ENCODE measurements around the gene PDIA3.
"Not testable (repeated sequence)": the region's sequence is repeated elsewhere in the genome, so short reads cannot be mapped to it uniquely, and the experiment has no call there.

The PDIA3 gene
- 260 to 349 reads per million in 2 donors for total RNA-seq

DNA sequence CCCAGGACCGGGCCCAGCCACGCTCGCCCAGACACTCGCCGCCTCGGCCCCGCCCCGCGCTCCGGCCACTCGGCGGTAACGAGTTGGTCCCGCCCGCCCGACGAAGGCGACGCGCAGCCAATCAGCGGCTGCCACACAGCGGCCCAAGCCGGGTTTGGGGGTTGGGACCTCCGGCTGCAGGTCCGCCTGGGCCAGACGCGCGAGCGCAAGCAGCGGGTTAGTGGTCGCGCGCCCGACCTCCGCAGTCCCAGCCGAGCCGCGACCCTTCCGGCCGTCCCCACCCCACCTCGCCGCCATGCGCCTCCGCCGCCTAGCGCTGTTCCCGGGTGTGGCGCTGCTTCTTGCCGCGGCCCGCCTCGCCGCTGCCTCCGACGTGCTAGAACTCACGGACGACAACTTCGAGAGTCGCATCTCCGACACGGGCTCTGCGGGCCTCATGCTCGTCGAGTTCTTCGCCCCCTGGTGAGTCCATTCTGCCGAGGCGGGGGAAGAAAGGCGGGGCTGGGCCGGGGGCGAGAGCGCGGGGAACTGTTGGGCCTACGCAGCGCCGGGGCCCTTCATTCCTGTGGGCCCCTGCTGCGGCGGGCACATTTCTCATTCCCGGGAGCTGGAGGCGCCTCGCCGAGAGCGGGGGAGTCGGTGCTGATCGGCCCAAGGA is at the start of gene PDIA3:
TSS of gene PDIA3 (plus strand) at position 194 of the 658 bp plus-strand sequence. CDS start at position 296, 102 bp downstream.
- DNase-seq: peak; percentile 88

DNA sequence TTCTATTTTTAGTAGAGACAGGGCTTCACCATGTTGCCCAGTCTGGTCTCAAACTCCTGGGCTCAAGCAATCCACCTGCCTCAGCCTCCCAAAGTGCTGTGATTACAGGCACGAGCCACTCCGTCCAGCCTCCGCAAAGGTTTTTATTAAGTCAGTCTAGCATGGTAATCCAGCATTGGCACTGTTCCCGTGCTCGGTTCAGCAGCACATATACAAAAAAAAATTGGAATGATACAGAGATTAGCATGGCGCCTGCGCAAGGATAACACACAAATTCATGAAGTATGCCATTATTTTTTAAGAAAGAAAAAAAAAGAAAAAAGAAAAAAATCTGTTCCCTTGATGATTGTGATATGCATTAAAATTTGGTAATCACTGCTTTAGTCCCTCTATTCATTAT is 44.1 kb upstream of the PDIA3 start:
- no peak for DNase-seq

DNA sequence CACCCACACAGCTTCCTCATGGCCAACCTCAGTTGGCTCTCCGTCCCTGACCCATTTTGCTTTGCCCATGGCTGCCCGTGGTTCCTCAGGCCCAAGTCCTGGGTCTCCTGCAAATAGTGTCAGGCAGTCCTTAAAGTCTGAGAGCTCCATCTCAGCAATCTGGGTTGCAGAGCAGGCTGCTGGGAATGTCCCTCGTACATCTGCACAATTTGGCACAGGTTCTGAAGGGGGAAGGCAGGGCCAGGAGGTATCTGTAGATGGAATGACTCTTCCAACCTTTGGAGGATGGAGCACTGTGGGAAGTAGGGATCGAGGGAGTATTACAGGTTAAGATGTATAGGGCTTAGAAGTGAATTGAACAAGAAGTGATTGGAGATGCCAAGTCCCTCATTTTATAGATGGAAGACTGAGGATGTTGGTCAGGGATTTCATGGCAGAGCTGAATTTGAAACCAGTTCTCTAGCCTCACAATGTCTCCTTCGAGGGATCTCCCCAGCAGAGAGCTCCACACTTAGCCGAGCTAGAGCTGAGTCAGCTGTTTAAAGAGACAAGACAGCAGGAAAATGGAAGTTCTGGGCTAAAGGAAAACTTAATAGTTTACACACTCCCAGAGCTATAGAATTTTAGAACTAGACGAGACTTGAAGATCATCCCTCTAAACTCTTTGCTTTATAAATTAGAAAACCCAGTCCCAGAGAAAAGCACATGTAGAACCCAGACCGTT is 43.4 kb upstream of the PDIA3 start:
- no peak for DNase-seq

DNA sequence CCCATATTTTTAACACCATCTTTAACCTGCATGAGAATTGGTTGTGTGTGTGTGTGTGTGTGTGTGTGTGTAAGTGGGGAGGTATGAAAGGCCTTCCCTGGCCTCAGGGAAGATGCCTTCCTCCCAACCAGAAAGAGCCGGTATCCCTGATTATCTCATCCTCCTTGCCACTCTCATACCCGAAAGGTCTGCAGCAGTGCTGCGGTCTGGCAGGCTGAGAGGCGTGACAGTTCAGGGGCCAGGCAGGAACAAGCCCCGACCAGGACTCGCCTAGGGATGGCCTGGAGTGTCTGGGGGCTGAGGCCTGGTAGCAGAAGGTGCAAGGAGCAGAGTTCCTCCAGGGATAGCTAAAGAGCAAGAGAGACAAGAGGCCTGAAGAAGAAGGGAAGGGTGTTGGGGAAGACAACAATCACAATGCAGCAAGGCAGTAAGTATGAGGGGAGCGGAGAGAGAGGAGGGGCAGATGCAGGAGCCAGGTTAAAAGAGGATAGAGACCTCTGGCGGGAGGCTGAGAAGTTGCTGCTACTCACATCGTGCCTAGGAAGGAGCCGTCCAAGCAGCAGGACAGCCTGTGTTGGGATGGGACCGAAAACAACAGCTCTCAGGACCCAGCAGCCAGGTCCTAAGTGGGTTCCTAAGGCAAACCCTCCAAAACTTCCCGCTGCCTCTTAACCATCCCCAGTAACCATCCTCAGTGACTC is 35.7 kb upstream of the PDIA3 start:
- DNase-seq: not testable (repeated sequence)

DNA sequence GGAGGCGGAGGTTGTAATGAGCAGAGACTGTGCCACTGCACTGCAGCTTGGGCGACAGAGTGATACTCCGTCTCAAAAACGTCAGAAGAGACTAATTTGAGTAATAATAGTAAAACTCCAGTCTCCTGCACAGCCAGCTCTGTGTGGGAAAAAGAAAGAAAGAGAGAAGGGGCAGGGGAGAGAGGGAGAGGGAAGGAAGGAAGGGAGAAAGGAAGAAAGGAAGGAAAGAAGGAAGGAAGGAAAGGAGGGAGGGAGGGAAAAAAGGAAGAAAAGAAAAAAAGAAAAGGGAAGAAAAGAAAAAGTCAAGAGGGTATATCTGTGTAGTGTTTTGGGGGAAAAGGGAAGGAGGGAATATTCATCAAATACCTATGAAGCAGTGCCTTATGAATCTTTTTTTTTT is 23.1 kb upstream of the PDIA3 start:
- no peak for DNase-seq

DNA sequence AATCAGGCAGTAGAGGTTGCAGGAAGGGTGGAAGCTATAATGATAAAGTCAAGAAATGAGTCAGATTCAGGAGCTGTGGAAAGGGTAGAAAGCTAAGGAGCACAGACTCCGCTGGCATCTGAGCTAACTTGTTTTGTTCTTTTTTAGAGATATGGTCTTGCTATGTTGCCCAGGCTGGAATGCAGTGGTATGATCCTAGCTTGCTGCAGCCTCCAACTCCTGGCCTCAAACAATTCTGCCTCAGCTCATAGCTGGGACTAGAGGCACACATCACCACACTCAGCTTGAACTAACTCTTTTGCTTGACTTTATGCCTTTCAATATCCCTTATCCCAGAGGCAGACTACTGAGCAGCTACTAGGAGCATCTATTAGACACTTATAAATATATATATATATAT is 19.9 kb upstream of the PDIA3 start:
- DNase-seq: not testable (repeated sequence)

DNA sequence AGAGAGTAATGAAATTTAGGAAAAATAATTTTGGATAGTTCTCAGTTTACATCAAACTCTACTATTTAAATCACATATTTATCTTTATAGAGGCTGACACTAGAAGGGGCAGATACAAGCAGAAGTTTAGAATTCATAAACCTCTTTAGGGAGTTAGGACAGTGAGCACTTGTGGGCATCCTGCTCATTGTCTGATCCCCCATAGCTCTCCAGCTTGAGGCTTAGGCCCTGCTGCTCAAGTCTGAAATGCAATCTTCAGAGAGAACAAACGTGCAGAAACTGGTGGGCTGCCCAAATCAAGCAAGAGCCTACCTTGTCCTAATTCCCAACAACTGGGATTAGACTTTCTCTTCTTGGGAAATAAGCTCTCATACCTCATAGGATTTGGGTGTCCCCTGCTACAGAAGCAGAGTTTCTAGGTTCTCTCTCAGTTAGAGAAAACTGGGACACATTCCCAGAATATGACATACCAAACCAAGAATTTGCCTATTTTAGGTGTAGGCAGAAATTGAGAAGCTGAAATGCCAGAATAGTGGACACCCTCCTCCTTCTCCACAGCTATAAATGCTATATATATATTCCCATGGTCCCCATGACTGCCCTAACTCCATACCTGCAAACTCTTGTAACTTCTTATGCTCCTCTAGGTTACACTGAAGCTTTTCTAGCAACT is 18.0 kb upstream of the PDIA3 start:
- not testable (repeated sequence) for DNase-seq

DNA sequence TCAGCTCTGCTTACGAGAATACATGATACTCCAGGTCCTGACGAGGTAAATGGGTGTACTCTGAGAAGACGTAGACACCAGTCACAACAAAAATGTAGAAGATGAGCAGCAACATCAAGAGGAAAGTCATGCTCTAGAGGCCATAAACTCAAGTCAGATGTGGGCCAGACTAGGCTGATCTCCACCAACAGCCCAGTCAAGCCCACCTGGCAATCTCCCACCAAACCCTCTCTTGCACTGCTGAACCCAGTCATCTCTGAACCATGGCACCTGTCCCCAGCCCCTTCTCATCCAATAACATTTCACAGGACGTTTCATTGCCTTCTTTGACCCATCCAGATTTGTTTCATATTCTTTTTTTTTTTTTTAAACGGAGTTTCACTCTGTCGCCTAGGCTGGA is 10.8 kb upstream of the PDIA3 start:
- no peak for DNase-seq

DNA sequence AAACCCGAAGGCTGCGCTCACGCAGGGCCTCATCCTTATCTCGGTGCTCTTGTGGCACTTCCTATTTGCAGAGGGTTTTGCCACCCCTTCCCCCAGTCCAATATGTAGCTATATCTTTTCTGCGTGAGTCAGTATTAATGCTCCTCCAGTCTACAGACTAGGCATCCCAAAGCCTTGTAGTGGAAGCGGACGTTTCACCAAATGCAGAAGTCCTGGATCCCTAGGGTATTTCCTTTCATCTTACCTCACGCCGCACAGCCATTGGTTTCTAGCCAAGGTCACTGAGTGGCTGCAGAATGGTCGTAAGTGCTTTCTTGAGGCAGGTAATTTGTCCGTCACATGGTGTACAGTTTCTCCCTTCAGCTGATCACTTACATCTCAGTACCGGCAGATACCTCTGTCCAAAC is 668 bp downstream of the PDIA3 start:
- not testable (repeated sequence) for DNase-seq

DNA sequence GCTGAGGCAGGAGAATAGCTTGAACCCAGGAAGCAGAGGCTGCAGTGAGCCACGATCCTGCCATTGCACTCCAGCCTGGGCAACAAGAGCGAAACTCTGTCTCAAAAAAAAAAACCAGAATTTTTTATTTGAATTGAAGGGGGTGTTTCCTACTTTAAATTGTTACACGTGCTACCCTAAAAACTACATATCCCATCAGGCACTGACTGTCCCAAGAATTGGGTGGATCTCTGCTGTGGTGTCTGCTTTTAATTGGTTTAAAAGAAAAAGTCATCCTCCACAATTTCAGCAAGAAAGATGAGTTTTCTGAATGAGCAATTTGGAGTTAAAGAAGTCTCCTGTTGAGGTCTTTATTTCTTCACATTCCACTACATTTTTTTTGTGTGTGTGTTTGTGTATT is 2.1 kb downstream of the PDIA3 start:
- no peak for DNase-seq

DNA sequence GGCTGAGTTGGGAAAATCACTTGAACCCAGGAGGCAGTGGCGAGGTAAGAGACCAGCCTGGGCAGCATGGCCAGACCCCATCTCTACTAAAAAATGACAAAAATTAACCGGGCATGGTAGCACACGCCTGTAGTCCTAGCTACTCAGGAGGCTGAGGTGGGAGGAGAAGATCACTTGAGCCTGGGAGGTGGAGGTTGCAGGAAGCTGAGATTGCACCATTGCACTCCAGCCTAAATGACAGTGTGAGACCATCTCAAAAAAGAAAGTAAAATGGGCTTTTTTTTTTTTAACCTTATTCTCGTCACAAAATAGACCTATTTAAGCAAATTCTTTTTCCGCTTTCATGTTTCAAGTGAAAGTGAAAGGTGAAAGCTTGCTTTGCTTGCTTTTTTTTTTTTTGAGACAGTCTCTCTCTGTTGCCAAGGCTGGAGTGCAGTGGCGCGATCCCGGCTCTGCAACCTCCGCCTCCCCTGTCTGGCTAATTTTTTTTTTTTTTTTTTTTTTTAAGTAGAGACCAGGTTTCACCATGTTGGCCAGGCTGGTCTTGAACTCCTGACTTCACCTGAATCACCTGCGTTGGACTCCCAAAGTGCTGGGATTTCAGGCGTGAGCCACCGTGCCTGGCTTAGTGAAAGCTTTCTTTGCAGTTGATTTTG is 3.6 kb downstream of the PDIA3 start:
- no peak for DNase-seq

DNA sequence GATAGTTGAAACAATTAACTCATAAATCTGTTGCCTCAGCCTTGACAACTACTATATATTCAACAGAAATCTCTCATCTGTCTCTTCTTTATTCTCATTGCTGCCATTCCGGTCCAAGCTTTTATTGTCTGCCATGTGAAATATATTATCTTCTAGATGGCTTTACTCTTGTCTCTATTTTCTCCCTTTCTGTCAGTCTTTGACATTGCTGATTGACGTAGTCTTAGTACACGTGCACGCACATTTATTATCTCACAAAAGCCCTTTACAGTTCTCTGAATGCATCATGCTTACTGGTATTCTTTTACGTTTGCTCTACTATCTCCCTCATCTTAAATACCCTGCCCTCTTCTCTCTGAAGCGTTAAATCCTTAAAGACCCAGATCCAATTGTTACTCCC is 5.6 kb downstream of the PDIA3 start:
- no peak for DNase-seq

DNA sequence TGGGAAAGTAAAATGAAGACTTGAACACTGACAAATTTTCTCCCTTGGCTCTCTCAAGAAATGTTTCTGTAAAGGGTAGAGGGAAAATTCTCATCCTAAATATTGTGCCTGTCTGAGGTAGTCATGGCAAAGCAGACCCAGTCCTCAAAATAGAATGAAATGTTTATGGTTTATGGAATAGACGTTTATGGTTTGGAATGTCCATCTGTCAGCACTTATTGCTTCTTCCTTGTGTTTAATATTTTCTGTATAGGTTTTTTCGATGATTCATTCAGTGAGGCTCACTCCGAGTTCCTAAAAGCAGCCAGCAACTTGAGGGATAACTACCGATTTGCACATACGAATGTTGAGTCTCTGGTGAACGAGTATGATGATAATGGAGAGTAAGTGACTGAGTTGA is 16.6 kb downstream of the PDIA3 start:
- DNase-seq: no peak

DNA sequence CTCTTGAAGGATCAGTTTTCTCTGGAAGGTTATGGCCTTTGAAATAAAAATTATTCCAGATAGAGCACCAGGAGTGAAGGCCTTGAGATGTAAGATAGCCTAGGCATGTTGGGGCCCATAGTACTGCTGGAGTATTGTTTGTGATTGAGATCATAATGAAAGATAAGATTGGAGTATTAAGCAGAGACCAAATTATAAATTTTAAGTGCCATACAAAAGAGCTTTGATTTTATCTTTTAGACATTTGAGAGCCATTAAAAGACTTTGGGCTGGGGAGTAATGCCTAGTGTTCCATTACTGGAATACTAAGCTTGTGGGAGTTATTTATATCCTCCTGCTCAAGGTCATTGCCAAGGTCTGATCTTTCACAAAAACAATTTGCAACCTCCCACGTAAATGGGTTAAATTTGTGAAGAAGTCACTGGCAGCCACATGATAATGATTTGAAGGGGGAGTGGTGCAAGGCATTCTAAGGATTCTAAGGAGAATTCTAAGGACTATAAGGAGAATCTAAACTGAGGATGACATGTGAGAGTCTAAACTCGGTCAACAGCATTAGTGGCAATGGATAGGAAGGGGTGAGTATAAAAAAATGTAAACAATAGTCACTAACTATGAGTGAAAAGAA is 17.7 kb downstream of the PDIA3 start:
- no peak for DNase-seq

DNA sequence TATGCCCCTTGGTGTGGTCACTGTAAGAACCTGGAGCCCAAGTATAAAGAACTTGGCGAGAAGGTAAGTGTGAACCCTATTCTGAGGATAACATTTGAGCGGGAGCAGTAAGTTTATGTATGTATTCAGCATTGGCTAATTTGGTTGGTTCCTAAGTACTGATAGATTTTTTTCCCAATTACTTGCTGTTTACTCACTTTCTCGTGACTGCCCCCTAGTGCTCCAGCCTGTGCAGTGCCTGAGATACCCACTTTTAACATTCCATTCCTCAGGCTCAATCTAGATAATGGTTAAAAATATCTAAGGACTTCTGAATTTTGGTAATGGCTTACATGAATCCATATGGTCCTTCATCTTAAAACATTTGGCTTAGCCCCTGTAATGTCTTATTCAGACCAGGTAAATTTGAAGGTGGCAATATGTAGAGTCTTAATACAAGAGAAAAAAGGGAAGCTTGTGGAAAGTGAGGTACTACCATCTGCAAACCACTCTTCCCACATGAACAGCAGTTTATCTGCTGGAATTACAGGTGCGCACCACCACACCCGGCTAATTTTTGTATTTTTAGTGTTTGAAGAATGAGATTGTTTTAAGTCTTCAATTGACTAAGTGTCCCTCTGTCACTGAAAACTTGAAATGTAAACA is 23.5 kb downstream of the PDIA3 start:
- no peak for DNase-seq

DNA sequence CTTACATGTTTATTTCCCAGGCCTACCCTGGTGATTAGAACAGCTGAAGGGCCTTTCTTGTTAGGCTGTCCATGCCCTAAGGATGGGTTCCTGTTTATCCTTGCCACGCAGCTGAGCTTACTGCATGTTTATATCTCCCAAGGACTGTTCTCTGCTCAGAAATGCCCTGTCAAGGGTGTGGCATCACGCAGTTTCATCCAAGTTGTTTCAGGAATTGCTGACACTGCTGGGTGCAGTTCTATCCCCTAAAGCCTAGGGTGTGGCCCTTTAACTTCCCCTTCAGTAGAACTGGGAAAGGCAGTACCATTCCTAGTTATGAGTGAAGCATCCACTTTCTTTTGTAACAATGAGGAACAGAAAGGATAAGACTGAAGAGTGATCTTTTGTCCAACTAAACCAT is 25.6 kb downstream of the PDIA3 start:
- DNase-seq: no peak

DNA sequence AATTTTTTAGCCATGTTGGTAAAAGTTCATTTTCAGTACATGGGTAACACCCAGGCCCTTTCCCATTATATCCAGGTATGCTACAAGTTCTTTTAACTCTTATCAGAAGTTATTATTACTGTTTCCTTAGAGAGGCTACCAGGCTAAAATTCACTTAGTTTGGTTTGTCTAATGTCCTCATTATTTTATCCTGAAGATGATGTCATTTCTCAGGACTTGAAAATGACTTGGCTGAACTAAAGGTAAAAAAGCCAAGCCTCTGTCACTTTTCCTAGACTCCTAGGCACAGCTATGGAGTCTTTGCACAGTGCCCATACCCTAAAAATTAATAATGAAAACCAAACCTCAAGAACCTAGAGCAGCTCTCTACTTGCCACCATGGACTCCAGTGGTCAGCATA is 26.4 kb downstream of the PDIA3 start:
- DNase-seq: no peak

DNA sequence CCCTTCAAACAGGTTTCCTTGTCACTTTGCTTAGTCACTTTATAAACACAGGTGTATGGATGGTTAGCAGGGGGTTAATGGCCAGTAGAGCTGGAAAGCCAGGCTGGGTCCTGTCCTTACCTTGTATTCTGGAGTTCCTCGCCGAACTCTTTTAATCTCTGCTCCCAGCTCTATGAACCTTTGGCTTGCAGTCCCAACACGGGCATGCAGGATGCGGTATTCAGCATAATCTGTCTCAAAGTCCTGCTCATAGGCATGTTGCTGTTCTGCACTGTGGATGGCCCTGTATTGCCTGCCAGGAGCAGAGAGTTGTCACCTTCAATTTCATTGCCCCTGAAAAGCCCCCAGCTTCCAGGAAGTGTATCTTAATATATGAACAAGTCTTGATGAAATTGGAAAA is 27.8 kb downstream of the PDIA3 start:
- no peak for DNase-seq

DNA sequence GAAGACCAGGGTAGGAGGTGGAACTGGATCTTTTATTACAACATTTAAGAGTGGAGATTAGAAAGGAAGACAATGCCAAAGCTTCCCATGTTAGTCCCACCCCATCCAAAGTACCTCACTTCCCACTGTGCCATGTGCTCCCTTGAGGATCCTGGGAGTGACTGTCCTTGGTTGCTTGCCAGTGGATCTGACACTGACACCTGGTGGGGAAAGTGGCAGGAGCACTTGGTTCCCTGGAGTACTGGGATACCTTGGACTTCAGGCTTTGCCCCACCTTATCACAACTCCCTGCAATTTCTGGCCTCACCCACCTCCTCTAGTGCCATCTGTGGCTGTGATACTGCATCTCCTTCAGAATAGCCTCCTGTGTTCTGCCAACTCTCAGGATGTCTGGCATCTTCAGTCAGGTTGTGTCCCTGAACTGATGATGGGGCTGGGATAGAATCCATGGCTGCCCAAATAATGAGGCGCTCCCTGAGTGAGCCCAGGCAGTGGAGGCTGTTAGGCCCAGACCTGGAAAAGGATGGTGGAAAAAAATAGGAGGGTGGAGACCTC is 29.2 kb downstream of the PDIA3 start:
- no peak for DNase-seq

DNA sequence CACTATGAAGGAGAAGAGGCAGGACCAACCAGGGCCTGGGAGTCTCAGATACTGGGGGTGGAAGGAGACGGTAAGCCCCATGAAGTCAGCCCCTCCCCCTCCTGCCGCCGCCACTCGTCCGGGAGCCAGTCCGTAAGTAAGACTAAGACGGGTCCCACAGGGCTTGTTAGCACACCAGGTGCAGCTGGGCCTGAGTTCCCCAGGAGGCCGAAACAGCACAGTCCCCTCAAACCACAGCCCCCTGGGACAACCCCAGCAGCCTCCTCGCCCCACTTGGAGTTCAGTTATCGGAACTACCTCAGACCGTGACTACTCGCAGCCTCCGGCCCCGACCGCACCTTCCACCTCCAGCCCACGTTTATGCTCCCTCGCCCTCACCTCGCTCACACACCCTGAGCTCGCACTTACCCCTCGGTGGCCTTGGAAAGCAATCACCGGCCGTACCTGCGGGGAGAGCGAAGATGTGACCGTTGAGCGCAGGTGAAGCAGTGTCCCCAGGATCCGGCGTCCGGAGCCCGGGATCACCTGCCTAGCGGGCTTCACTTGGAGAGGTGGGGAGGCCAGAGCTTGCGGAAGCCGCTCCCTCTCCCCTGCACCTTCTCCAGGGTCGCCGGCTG is 30.0 kb downstream of the PDIA3 start:
- peak; percentile 21 for DNase-seq

DNA sequence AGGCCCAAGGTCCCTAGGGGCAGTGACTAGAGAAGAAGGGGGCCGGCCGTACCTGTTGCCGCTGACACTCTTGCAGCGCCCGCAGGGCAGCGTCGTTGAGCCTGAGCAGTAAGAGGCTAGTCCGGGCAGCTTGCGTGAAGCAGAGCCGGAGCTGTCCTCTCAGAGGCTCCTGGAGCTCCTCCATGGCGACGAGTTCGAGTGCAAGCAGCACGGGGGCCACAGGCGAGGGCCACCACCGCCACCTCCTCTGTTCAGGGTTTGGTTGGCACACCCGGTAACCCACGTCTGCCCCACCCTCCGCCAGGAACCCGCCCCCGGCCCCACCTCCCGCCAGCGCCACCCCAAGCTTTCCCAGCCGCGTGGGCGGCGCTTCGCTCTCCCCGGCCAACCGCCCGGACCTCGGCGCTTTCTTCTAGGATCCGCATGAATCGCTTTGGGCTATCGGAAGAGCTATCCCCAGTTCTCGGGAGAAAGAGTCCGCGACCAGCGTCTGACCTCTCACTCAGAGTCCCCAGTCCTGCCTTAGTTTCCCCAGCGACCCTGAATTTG is 30.6 kb downstream of the PDIA3 start, which contains the start of gene ELL3:
TSS of gene ELL3 (minus strand) at position 249 of the 549 bp plus-strand sequence. CDS start at position 184, 65 bp downstream.
- DNase-seq: peak; percentile 65
